WTC11 (cell line): ENCODE measurements around the gene LASP1. TPM values are rescaled to one million over a fixed set of nuclear protein-coding genes. Genes with fewer than 3 reads are reported as not detected.

Experiments used
- ATAC-seq: fragments of 200-7000 bp; cut with Tn5 transposase; 2 replicates; pipeline ENCODE4 v1.10.0; 2021; ENCODE audit warnings: mild to moderate bottlenecking, moderate library complexity
- CTCF ChIA-PET: fragments of 300-600 bp; sonication (Branson Sonifier 250); formaldehyde crosslinking; loops from one replicate; lab custom pipeline; 2021; ENCODE audit warnings: antibody characterized with exemption; lab: Charles Lee
- POLR2A ChIA-PET: fragments of 350-600 bp; sonication (Branson Sonifier 250); formaldehyde crosslinking; loops from one replicate; lab custom pipeline; 2021; ENCODE audit warnings: antibody characterized with exemption; lab: Charles Lee
- DNase-seq: peaks from one replicate; pipeline ENCODE4 v3.0.0; 2021; ENCODE audit warnings: low spot score
- H3K27ac Mint-ChIP-seq: 2 replicates; pipeline ENCODE4 v1.8.0; 2021; ENCODE audit warnings: mixed read lengths
- H3K27me3 Mint-ChIP-seq: 2 replicates; pipeline ENCODE4 v1.8.0; 2021; ENCODE audit warnings: low read depth, mild to moderate bottlenecking, moderate library complexity, mixed read lengths
- H3K36me3 Mint-ChIP-seq: 2 replicates; pipeline ENCODE4 v1.8.0; 2021; ENCODE audit warnings: mixed read lengths
- H3K4me1 Mint-ChIP-seq: 2 replicates; pipeline ENCODE4 v1.8.0; 2022; ENCODE audit warnings: mixed read lengths
- H3K4me3 Mint-ChIP-seq: 2 replicates; pipeline ENCODE4 v1.8.0; 2021; ENCODE audit warnings: mild to moderate bottlenecking, moderate library complexity, mixed read lengths
- H3K9me3 Mint-ChIP-seq: 2 replicates; pipeline ENCODE4 v1.8.0; 2021; ENCODE audit warnings: mixed read lengths
- FOXJ3 ChIP-seq: sonication (generic); formaldehyde crosslinking; IDR thresholded peaks from 2 replicates; pipeline ENCODE4 v1.9.0; 2021; ENCODE audit warnings: missing genetic modification reagents, mild to moderate bottlenecking, borderline replicate concordance
- NFE2L1 ChIP-seq: sonication (generic); formaldehyde crosslinking; IDR thresholded peaks from 2 replicates; pipeline ENCODE4 v1.8.1; 2023; ENCODE audit warnings: missing genetic modification reagents
- NR3C1 ChIP-seq: sonication (generic); formaldehyde crosslinking; conservative IDR thresholded peaks from 2 replicates; pipeline ENCODE4 v1.8.1; 2023; ENCODE audit warnings: low read depth, mild to moderate bottlenecking, missing genetic modification reagents
- TEAD1 ChIP-seq: sonication (generic); formaldehyde crosslinking; IDR thresholded peaks from 2 replicates; pipeline ENCODE4 v1.8.0; 2022; ENCODE audit warnings: mild to moderate bottlenecking, missing genetic modification reagents
- TEAD4 ChIP-seq: sonication (generic); formaldehyde crosslinking; IDR thresholded peaks from 2 replicates; pipeline ENCODE4 v1.8.0; 2022; ENCODE audit warnings: mild to moderate bottlenecking, missing genetic modification reagents
- ZBTB21 ChIP-seq: sonication (generic); formaldehyde crosslinking; IDR thresholded peaks from 2 replicates; pipeline ENCODE4 v1.8.1; 2023; ENCODE audit warnings: mild to moderate bottlenecking, missing genetic modification reagents, borderline replicate concordance
- ZNF121 ChIP-seq: sonication (generic); formaldehyde crosslinking; IDR thresholded peaks from 2 replicates; pipeline ENCODE4 v1.8.0; 2023; ENCODE audit warnings: missing genetic modification reagents
- ZNF423 ChIP-seq: fragments of 250-450 bp; sonication (Bioruptor Pico); IDR thresholded peaks from 2 replicates; pipeline ENCODE4 v2.1.2; 2022; ENCODE audit warnings: mild to moderate bottlenecking, moderate library complexity
- total RNA-seq: library from RNA; stranded (reverse); gene quantifications from 3 replicates; pipeline ENCODE4 v1.2.3, GENCODE V29; 2021
- TF ChIP-seq, protein P1 (sequence below): fragments of 250-450 bp; sonication (Bioruptor Pico); IDR thresholded peaks from 2 replicates; pipeline ENCODE4 v1.9.0; 2021; ENCODE audit warnings: mild to moderate bottlenecking
- TF ChIP-seq, protein P2 (sequence below): sonication (generic); formaldehyde crosslinking; IDR thresholded peaks from 2 replicates; pipeline ENCODE4 v1.8.0; 2022; ENCODE audit warnings: missing genetic modification reagents
- TF ChIP-seq, protein P3 (sequence below): sonication (generic); formaldehyde crosslinking; IDR thresholded peaks from 2 replicates; pipeline ENCODE4 v1.8.0; 2022; ENCODE audit warnings: mild to moderate bottlenecking, missing genetic modification reagents
- TF ChIP-seq, protein P4 (sequence below): sonication (generic); formaldehyde crosslinking; IDR thresholded peaks from 2 replicates; pipeline ENCODE4 v1.8.1; 2023; ENCODE audit warnings: mild to moderate bottlenecking, missing genetic modification reagents, moderate library complexity
- TF ChIP-seq, protein P5 (sequence below): fragments of 200-600 bp; IDR thresholded peaks from 2 replicates; pipeline ENCODE4 v1.8.0; 2022; ENCODE audit warnings: antibody characterized with exemption

Gene LASP1
- total RNA-seq, 1 experiment from 2014 or later = 139 TPM

DNA sequence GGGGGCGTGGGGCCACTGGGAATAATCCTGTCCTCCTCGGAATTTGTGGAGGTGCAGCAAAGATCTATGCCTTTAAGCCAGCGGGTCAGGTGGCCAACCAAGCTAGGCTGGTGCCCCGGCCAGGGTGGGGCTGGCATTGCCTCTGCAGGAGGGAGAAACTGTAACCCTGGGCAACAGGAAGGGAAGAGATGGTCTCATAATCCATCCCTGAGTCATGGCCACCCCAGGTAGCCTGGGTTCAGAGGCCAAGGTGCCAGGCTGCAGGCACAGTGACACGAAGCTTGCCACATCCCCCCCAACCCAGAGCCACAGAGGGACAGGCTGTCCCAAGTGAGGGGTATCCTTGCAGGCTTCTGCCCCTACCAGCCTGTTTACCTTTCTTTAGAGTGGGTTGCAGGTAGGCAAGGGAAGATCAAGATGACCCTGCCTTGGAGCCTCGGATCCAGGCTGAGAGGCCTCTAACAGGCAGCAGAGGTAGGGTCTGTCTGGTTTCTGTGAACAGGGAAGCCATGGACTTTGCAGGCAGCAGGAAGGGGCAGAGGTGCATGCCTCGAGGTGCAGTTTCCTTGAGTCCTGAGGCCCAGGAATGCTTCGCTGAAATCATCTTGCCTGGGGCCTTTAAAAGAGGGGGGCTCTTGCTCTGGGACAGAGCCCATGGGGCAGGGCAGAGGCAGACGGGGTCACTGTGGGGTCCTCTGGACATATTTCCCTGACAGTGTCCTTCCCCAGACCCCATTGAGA lies 4.0 kb downstream of the LASP1 start (continued):
- TF ChIP-seq, protein P1, sequence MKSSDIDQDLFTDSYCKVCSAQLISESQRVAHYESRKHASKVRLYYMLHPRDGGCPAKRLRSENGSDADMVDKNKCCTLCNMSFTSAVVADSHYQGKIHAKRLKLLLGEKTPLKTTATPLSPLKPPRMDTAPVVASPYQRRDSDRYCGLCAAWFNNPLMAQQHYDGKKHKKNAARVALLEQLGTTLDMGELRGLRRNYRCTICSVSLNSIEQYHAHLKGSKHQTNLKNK = no peak
- TF ChIP-seq, protein P2, sequence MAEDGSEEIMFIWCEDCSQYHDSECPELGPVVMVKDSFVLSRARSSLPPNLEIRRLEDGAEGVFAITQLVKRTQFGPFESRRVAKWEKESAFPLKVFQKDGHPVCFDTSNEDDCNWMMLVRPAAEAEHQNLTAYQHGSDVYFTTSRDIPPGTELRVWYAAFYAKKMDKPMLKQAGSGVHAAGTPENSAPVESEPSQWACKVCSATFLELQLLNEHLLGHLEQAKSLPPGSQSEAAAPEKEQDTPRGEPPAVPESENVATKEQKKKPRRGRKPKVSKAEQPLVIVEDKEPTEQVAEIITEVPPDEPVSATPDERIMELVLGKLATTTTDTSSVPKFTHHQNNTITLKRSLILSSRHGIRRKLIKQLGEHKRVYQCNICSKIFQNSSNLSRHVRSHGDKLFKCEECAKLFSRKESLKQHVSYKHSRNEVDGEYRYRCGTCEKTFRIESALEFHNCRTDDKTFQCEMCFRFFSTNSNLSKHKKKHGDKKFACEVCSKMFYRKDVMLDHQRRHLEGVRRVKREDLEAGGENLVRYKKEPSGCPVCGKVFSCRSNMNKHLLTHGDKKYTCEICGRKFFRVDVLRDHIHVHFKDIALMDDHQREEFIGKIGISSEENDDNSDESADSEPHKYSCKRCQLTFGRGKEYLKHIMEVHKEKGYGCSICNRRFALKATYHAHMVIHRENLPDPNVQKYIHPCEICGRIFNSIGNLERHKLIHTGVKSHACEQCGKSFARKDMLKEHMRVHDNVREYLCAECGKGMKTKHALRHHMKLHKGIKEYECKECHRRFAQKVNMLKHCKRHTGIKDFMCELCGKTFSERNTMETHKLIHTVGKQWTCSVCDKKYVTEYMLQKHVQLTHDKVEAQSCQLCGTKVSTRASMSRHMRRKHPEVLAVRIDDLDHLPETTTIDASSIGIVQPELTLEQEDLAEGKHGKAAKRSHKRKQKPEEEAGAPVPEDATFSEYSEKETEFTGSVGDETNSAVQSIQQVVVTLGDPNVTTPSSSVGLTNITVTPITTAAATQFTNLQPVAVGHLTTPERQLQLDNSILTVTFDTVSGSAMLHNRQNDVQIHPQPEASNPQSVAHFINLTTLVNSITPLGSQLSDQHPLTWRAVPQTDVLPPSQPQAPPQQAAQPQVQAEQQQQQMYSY (CRISPR knock-in tag) = no peak
- TF ChIP-seq ZNF121 (CRISPR knock-in tag) (no peak), NR3C1 (CRISPR knock-in tag) (no peak), TEAD4 (CRISPR knock-in tag) (no peak), NFE2L1 (no peak), FOXJ3 (CRISPR knock-in tag) (no peak)
- TF ChIP-seq, protein P3, sequence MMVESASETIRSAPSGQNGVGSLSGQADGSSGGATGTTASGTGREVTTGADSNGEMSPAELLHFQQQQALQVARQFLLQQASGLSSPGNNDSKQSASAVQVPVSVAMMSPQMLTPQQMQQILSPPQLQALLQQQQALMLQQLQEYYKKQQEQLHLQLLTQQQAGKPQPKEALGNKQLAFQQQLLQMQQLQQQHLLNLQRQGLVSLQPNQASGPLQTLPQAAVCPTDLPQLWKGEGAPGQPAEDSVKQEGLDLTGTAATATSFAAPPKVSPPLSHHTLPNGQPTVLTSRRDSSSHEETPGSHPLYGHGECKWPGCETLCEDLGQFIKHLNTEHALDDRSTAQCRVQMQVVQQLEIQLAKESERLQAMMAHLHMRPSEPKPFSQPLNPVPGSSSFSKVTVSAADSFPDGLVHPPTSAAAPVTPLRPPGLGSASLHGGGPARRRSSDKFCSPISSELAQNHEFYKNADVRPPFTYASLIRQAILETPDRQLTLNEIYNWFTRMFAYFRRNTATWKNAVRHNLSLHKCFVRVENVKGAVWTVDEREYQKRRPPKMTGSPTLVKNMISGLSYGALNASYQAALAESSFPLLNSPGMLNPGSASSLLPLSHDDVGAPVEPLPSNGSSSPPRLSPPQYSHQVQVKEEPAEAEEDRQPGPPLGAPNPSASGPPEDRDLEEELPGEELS (CRISPR knock-in tag) = no peak
- TF ChIP-seq, protein P4, sequence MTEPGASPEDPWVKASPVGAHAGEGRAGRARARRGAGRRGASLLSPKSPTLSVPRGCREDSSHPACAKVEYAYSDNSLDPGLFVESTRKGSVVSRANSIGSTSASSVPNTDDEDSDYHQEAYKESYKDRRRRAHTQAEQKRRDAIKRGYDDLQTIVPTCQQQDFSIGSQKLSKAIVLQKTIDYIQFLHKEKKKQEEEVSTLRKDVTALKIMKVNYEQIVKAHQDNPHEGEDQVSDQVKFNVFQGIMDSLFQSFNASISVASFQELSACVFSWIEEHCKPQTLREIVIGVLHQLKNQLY (CRISPR knock-in tag) = no peak

DNA sequence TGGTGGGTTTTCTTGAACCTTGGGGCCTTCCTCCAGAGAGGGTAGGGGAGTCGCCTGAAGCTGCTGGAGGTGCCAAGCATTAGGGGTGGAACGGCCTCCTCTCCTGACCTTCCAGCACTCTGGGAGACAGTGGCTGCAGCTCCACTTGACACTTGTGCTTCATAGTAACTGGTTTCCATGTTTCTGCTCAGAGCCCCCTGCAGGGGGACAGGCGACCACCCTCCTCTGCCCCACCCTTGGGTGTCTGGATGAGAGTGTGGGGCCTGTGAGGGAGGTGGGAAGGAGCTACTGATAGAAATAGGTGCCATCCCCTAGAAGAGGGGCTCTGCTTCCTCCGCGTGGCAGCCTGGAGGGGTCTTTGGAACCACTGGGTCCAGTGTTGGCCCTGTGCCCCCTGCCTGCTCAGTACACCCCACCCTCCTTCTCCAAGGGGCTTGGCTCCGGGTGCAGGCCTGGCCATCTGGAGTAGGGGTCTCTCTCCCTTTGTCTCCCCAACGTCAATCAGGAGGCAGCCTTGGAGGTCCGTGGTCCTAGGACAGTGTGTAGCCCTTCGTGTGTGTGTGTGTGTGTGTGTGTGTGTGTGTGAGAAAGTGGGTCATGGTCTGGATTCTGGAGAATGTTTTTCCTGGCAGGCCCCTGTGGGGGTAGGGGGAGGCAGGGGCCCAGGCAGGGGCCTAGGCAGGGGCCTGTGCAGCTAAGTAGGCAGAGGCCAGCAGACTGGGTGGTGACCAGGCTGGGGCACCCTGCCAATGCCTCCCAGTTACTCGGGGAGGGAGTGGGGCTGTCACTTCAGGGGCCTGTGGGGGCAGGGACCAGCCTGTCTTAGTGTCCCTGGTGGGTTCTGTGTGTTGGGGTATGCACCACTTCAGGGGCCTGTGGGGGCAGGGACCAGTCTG lies 4.9 kb downstream of the LASP1 start:
- Mint-ChIP-seq H3K36me3 (0 out of 2 replicates have a peak, but pooled peaks cover 2% of the 10 kb centered on the region), H3K27ac (peak overlapping the region; percentile 36), H3K9me3 (no peaks in the 10 kb centered on the region), H3K27me3 (no peaks in the 10 kb centered on the region), H3K4me3 (no peak overlapping the region), H3K4me1 (peaks cover 82% of the 10 kb centered on the region)
- CTCF ChIA-PET = no interaction called here
- POLR2A ChIA-PET = no interaction called here
- TF ChIP-seq ZNF423 (CRISPR knock-in tag) = peak; percentile 50; the same call in 1 of the 2 replicates
- TF ChIP-seq, protein P1 = no peak
- ATAC-seq (no peak), DNase-seq (no peak)

DNA sequence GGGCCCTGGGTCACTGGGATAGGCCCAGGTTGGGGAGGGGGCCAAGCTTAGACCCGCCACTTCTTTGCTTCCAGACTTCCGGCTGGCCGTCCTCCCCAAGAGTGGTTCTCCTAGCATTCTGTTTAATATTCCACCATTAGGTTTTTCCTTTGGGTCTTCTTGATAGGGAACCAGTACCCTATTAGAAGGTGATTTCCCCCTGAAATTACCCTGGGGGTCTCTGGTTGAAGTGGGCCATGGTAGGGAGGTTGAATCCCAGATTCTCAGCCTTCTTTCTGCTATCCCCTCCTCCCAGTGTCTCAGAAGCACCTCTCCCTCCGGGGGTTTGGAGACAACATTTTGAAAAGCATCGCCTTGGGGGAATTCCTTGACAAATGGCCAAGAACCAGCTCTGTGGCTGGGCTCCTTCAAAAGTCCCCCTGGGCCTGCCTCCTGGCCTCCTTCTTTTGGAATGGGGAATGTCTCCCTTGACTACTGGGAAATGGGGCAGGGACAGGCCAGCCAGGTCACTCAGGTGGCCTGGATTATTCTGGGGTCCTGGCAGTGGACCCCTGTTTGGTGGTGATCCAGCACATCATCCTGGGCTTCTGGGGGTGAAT lies 5.7 kb downstream of the LASP1 start:
- TF ChIP-seq TEAD1 = no peak
- TF ChIP-seq, protein P5, sequence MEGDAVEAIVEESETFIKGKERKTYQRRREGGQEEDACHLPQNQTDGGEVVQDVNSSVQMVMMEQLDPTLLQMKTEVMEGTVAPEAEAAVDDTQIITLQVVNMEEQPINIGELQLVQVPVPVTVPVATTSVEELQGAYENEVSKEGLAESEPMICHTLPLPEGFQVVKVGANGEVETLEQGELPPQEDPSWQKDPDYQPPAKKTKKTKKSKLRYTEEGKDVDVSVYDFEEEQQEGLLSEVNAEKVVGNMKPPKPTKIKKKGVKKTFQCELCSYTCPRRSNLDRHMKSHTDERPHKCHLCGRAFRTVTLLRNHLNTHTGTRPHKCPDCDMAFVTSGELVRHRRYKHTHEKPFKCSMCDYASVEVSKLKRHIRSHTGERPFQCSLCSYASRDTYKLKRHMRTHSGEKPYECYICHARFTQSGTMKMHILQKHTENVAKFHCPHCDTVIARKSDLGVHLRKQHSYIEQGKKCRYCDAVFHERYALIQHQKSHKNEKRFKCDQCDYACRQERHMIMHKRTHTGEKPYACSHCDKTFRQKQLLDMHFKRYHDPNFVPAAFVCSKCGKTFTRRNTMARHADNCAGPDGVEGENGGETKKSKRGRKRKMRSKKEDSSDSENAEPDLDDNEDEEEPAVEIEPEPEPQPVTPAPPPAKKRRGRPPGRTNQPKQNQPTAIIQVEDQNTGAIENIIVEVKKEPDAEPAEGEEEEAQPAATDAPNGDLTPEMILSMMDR = no peak
- no peak for TF ChIP-seq ZBTB21
- ChIA-PET CTCF (interaction anchor here (1.6 kb wide), 1 partner anchor 8 kb away, joined by 3 read pairs; no protein-coding TSS in a partner anchor), POLR2A (interaction anchor here (0.7 kb wide), 1 partner anchor 19 kb away, joined by 4 read pairs; no protein-coding TSS in a partner anchor)
- no peak for ATAC-seq
- H3K4me3 Mint-ChIP-seq = no peak overlapping the region
- no peaks in the 10 kb centered on the region for H3K9me3 Mint-ChIP-seq
- H3K27ac Mint-ChIP-seq = peak overlapping the region; percentile 36
- DNase-seq = no peak
- peaks cover 90% of the 10 kb centered on the region for H3K4me1 Mint-ChIP-seq
- H3K27me3 Mint-ChIP-seq = no peaks in the 10 kb centered on the region
- H3K36me3 Mint-ChIP-seq = 0 out of 2 replicates have a peak, but pooled peaks cover 2% of the 10 kb centered on the region
